GM19043 (cell line): ENCODE data around the gene BCL7A.
"Not testable (repeated sequence)": the region's sequence is repeated elsewhere in the genome, so short reads cannot be mapped to it uniquely, and the experiment has no call there.

Experiments used
- ATAC-seq: cut with Tn5 transposase; IDR thresholded peaks from one replicate; pipeline ENCODE4 v1.9.1; 2021; ENCODE audit warnings: low read depth; ENCODE audit not compliant: unreplicated experiment

The BCL7A gene

DNA sequence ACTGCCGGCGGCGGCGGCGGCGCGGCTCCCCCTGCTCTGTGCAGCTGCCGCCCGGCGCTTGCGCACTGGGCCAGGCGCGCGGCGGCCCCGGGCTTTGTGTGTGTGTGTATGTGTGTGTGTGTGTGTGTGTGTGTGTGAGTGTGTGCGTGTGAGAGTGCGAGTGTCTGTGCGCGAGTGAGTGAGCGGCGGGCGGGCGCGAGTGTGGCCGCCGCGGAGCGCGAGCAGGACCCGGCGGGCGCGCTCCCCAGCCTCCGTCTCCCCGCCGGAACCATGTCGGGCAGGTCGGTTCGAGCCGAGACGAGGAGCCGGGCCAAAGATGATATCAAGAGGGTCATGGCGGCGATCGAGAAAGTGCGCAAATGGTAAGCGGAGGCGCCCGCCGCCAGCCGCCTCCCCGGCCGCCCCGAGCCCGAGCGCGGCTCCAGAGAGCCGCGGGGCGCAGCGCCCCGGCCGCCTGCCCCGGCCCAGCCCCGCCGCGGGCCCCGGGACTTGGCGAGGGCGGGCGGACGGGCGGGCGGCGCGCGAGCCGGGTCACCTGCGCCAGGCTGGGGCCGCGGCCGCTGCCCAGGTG is at the start of gene BCL7A:
TSS of gene BCL7A (plus strand) at position 63 of the 571 bp plus-strand sequence. CDS start at position 271, 208 bp downstream.
- no peak for ATAC-seq

- ATAC-seq: no peak
These were observed 47.4 kb upstream of the BCL7A start for GRCh38 chr12:121974026-121974985.

- no peak for ATAC-seq
These were observed 46.7 kb upstream of the BCL7A start for GRCh38 chr12:121975021-121975420.

GRCh38 chr12:121976950-121977349 is 44.7 kb upstream of the BCL7A start:
- no peak for ATAC-seq

- no peak for ATAC-seq
These were observed 41.3 kb upstream of the BCL7A start for GRCh38 chr12:121980191-121980891.

GRCh38 chr12:121980892-121981272 is 40.8 kb upstream of the BCL7A start:
- ATAC-seq: no peak

DNA sequence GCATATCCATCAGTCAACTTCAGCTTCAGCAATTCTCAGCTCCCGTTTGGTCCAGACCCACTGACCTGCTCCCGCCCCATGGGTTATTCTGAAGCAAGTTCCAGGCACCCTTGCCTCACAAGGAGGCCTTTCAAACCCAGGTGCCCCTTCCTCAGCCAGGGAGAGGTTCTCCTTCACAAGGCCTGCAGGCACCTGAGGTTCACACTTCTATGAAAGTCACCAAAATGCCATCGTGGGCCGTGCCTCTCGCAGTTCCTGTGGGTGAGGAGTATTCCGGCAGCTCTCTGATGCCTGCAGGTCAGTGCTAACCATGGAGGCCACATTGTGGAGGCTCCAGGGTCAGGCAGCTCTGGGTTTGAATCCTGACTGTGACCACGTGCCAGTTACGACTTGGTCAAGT is 40.2 kb upstream of the BCL7A start:
- no peak for ATAC-seq

GRCh38 chr12:121982950-121983349 is 38.7 kb upstream of the BCL7A start:
- ATAC-seq: no peak

- ATAC-seq: no peak
These were observed 38.0 kb upstream of the BCL7A start for GRCh38 chr12:121983536-121984210.

- no peak for ATAC-seq
These were observed 35.0 kb upstream of the BCL7A start for GRCh38 chr12:121986489-121987245.

GRCh38 chr12:121988519-121988918 is 33.2 kb upstream of the BCL7A start:
- not testable (repeated sequence) for ATAC-seq

DNA sequence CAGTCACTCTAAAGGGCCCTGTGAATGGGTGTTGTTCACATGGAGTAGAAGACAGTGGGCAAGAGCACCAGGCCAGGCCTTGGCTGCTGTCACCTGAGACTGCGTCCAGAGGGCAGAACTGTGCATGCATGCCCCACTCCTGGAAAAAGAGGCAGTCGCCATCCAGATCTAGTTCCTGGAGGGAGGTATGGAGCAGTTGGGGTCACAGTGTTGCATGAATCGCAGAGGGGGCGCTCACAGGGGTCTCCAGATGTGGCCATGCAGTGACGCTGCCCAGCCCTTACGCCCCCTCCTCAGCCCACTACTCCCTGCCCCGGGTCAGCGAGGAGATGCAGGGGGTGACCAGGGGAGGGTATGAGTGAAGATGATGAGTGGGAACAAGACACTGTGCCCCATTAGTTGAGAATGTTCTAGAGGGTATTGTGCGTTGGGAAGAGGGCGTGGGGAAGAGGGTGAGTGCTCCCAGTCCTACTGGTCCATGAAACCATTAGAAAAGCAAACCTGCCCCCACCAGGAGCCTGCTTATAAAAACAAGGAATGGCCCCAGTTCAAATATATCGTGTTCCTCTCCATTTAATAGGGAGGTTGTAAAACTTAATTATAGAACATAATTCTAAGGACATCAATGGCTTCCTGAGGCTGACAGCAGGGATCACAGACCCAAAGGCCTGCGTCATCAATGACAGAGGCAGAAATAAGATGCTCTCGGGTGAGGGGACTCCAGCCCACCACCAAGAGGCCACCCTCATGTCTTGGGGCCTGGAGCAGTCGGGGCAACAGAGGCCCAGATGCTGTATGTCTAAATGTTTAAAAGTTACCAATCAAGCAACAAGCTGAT is 32.2 kb upstream of the BCL7A start:
- no peak for ATAC-seq

- ATAC-seq: no peak
These were observed 31.5 kb upstream of the BCL7A start for GRCh38 chr12:121990114-121990647.

GRCh38 chr12:121990692-121991603 is 30.7 kb upstream of the BCL7A start:
- ATAC-seq: peak; percentile 56

DNA sequence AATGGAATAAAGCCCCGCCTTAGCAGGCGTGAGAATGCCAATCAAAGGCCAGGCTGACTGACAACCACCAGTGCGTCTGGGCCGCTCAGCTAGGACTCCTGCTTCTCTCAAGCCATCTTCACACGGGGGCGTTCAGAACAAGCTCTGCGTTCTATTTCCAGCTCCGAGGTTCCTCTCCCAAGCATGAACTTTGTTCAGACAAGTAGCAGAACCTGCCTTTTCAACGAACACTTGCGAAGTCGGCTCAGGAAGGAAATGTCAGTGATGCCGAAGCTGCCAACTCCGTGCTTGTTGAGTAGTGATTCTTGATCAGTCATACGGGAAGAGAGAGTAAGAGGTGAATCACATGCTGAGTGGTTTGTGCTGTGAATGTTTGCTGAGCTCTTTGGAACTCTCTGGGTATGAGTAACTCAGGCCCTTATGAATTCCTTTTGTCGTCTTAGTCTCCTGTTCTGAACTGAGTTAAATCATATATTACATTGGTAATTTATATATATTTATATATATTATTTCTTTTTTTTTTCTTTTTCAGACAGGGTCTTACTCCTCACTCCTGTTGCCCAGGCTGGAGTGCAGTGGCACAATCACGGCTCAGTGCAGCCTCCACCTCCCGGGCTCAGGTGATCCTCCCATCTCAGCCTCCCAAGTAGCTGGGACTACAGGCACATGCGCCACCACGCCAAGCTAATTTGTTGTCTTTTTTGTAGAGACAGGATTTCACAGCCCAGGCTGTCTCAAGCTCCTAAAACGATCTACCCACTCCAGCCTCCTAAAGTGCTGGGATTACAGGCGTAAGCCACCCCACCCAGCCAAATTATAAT is 29.4 kb upstream of the BCL7A start:
- ATAC-seq: peak; percentile 85

- no peak for ATAC-seq
These were observed 25.4 kb upstream of the BCL7A start for GRCh38 chr12:121996050-121996944.
